ENCODE measurements around the gene OR52H1.

OR52H1 gene

DNA sequence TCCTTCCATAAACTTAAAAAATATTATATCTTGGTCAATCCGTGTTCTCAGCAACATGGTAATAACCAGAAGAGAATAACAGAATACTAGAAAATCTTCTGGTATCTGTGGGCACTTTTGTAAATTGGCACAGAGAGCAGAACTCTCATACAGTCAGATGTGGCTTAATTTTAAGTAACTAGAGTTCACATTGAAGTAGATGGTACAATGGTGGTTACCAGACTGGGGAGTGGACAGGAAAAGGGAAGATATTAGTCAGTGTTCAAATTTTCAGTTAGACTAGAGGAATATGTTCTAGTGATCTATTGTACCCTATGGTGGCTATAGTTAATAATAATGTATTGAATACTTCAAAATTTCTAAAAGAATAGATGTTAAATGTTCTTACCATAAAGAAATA lies 6.9 kb downstream of the OR52H1 start:
- no peak for TF ChIP-seq TAF1 (IDR thresholded peaks at IDR 0.05; ENCODE audit: low read depth, low read length)
- TF ChIP-seq POLR2A (IDR thresholded peaks at IDR 0.05; ENCODE audit: low read depth, low read length) = no peak
- TF ChIP-seq SPI1 (IDR thresholded peaks at IDR 0.05; ENCODE audit: low read depth, low read length) = no peak
- no peak for TF ChIP-seq POU2F2 (IDR thresholded peaks at IDR 0.05; ENCODE audit: low read depth, low read length)
- TF ChIP-seq PAX5 (IDR thresholded peaks at IDR 0.05; ENCODE audit: insufficient read depth, low read length, severe bottlenecking) = no peak
- TF ChIP-seq POLR2AphosphoS5 (IDR thresholded peaks at IDR 0.05; ENCODE audit: low read depth, low read length) = no peak
- DNase-seq (ENCODE audit: insufficient read length, low spot score) (no peak), FAIRE-seq (no peak)

DNA sequence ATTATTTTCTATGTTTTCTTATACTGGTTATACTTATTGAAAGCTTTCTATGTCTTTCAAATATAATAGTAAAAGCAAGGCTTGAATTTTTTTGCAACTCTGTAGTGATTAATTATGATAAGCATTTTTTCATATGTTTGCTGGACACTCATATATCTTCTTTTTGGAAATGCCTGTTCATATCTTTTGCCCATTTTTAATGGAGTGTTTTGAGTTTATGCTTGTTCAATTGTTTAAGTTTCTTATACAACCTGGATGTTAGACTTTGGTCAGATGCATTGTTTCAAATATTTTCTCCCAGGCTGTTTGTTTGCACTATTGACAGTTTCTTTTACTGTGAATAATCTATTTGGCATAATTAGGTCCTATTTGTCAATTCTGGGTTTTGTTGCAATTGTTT lies 11.9 kb downstream of the OR52H1 start:
- FAIRE-seq = no peak
- DNase-seq (ENCODE audit: insufficient read length, low spot score) = no peak
- no peak for TF ChIP-seq TAF1 (IDR thresholded peaks at IDR 0.05; ENCODE audit: low read depth, low read length)
- TF ChIP-seq POLR2A (IDR thresholded peaks at IDR 0.05; ENCODE audit: low read depth, low read length) = no peak
- no peak for TF ChIP-seq SPI1 (IDR thresholded peaks at IDR 0.05; ENCODE audit: low read depth, low read length)
- TF ChIP-seq POU2F2 (IDR thresholded peaks at IDR 0.05; ENCODE audit: low read depth, low read length) = no peak
- TF ChIP-seq PAX5 (IDR thresholded peaks at IDR 0.05; ENCODE audit: insufficient read depth, low read length, severe bottlenecking) = no peak
- no peak for TF ChIP-seq POLR2AphosphoS5 (IDR thresholded peaks at IDR 0.05; ENCODE audit: low read depth, low read length)

DNA sequence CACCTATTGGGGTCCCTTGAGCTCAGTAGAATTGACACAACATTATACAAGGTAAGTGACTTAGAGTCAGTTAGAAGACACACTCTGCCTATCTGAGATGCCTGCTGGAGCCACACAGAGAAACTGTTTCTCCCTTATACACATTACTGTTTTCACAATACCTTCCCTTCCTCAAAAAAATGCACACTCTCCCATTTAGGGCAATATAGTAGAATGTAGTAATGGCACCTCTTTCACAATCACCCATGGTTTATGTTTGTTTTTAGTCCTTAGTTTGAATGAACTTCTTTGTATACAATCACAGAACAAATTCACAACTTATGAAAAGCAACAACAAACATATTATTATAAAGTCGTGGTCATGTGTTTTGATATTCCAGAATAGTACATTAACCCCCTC lies 14.3 kb downstream of the OR52H1 start:
- FAIRE-seq (no peak), DNase-seq (ENCODE audit: insufficient read length, low spot score) (no peak)
- no peak for TF ChIP-seq SPI1 (IDR thresholded peaks at IDR 0.05; ENCODE audit: low read depth, low read length)
- TF ChIP-seq PAX5 (IDR thresholded peaks at IDR 0.05; ENCODE audit: insufficient read depth, low read length, severe bottlenecking) = no peak
- TF ChIP-seq POU2F2 (IDR thresholded peaks at IDR 0.05; ENCODE audit: low read depth, low read length) = no peak
- TF ChIP-seq TAF1 (IDR thresholded peaks at IDR 0.05; ENCODE audit: low read depth, low read length) = no peak
- no peak for TF ChIP-seq POLR2A (IDR thresholded peaks at IDR 0.05; ENCODE audit: low read depth, low read length)
- no peak for TF ChIP-seq POLR2AphosphoS5 (IDR thresholded peaks at IDR 0.05; ENCODE audit: low read depth, low read length)

DNA sequence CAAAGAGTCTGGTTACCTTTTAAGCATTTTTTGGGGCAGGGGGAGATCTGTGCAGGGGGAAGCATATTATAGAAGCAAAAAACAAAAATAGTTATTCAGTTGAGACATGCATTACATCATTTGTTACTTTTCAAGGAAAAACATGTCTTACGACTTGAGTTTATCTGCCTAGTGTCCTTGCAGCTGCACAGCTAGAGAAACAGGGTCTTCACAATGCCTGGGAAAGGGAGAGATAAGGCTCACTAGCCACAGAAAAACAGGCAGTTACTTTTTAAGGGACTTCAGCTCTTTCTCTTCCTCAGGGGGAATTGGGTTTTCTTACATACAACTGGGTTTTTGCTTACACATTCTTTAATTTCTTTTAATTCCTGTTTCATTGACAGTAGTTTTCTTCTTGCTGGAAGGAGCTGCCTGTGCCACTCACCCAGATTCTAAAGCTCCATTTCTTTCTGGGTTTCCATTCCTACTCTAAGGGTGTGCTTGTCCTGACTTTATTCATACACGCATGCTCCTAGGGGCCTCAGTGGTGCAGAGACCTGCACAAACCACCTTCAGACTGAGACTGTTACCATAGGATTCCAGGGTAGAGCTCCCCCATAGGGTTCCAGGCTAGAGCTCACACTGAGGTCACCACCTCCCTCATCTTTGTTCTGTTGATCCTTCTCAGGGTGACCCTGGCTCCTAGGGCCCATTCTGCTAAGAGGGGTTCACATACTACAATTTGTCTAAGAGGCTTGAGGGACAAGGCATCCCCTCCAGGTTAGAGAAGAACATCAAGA lies 17.1 kb downstream of the OR52H1 start:
- no peak for DNase-seq (ENCODE audit: insufficient read length, low spot score)
- FAIRE-seq = no peak
- TF ChIP-seq POU2F2 (IDR thresholded peaks at IDR 0.05; ENCODE audit: low read depth, low read length) (no peak), TAF1 (IDR thresholded peaks at IDR 0.05; ENCODE audit: low read depth, low read length) (no peak), PAX5 (IDR thresholded peaks at IDR 0.05; ENCODE audit: insufficient read depth, low read length, severe bottlenecking) (no peak)

DNA sequence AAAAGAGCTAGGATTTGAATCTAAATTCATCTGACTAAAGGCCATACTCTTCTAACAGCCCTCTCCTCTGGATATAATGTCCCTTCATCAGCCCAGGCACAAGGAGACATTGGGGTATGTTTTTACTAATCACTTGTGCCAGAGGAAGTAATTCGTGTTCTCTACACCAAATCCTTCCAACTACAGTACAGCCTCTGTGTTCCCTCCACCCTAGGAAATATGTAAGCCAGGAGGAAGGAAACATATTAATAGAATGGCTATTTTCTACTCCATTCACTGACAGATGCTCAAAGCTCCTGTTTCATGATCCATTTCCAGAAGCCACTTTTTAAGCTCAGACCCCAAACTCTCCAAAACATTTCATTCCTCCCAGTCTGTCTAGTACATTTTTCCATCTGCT lies 19.8 kb downstream of the OR52H1 start:
- DNase-seq (ENCODE audit: insufficient read length, low spot score) (no peak), FAIRE-seq (no peak)
- TF ChIP-seq TAF1 (IDR thresholded peaks at IDR 0.05; ENCODE audit: low read depth, low read length) = no peak

DNA sequence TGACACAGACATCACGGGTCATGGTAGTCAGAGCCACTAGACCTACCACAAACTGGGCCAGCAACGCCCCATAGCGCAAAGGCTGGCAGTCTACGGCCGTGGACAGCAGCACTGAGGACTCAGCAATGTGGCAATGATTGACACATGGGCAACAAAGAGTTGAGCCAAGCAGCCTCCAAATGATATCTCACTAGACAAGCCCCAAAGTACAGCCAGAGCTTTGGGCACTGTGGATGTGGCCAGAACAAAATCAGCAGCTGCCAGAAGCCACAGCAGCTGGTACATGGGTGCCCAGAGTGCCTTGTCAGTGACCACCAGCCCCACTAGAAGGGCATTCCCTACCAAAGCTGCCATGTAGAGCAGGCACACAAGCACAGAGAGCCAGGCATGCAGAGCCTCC lies 20.6 kb downstream of the OR52H1 start:
- DNase-seq (ENCODE audit: insufficient read length, low spot score) = no peak
- no peak for FAIRE-seq
- no peak for TF ChIP-seq POLR2AphosphoS5 (IDR thresholded peaks at IDR 0.05; ENCODE audit: low read depth, low read length)
- no peak for TF ChIP-seq PAX5 (IDR thresholded peaks at IDR 0.05; ENCODE audit: insufficient read depth, low read length, severe bottlenecking)
- TF ChIP-seq SPI1 (IDR thresholded peaks at IDR 0.05; ENCODE audit: low read depth, low read length) = no peak
- TF ChIP-seq POLR2A (IDR thresholded peaks at IDR 0.05; ENCODE audit: low read depth, low read length) = no peak
- TF ChIP-seq POU2F2 (IDR thresholded peaks at IDR 0.05; ENCODE audit: low read depth, low read length) = no peak
- no peak for TF ChIP-seq TAF1 (IDR thresholded peaks at IDR 0.05; ENCODE audit: low read depth, low read length)

DNA sequence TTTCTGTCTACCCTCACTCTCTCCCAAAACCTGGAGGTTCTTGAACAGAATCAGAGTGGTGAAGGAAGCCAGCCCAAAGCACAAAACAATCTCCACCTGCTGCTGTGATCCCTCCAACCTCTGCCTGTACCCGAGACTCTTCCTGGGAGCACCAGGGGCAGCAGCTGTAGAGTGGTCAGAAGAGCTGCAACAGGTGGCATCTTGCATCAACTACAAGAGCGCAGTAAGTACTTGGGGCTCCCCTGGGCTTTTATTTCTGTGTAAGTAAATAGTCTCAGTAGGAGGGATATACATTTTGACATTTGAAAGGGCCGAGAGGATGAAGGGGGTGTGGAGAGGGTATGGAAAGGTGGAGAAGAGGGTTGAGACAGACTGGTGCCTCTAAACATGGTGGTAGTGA lies 23.6 kb downstream of the OR52H1 start:
- FAIRE-seq = no peak
- DNase-seq (ENCODE audit: insufficient read length, low spot score) = no peak
- TF ChIP-seq POU2F2 (IDR thresholded peaks at IDR 0.05; ENCODE audit: low read depth, low read length) (no peak), SPI1 (IDR thresholded peaks at IDR 0.05; ENCODE audit: low read depth, low read length) (no peak), TAF1 (IDR thresholded peaks at IDR 0.05; ENCODE audit: low read depth, low read length) (no peak), PAX5 (IDR thresholded peaks at IDR 0.05; ENCODE audit: insufficient read depth, low read length, severe bottlenecking) (no peak), POLR2A (IDR thresholded peaks at IDR 0.05; ENCODE audit: low read depth, low read length) (no peak), POLR2AphosphoS5 (IDR thresholded peaks at IDR 0.05; ENCODE audit: low read depth, low read length) (no peak)

DNA sequence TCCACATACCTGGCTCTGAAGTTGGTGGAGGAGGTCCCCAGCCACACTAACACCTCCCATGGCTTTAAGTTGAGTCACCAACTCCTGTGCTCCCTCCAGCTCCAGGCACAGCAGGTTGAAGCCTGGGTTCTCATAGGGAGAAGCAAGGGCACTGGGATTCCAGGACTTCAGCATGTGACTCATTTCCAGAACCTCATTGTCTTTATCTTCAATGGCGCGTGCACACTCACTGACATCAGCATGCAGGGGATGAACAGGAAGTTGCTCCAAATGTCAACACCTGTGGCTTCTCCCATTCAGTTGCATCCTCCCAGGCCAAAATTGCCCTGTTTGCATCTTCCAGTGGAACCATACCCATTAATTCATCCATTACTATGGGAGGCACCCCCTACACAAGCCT lies 26.0 kb downstream of the OR52H1 start:
- TF ChIP-seq TAF1 (IDR thresholded peaks at IDR 0.05; ENCODE audit: low read depth, low read length) = no peak
- TF ChIP-seq POU2F2 (IDR thresholded peaks at IDR 0.05; ENCODE audit: low read depth, low read length) = no peak
- no peak for TF ChIP-seq SPI1 (IDR thresholded peaks at IDR 0.05; ENCODE audit: low read depth, low read length)
- no peak for TF ChIP-seq POLR2A (IDR thresholded peaks at IDR 0.05; ENCODE audit: low read depth, low read length)
- no peak for TF ChIP-seq PAX5 (IDR thresholded peaks at IDR 0.05; ENCODE audit: insufficient read depth, low read length, severe bottlenecking)
- no peak for TF ChIP-seq POLR2AphosphoS5 (IDR thresholded peaks at IDR 0.05; ENCODE audit: low read depth, low read length)
- DNase-seq (ENCODE audit: insufficient read length, low spot score) = no peak

DNA sequence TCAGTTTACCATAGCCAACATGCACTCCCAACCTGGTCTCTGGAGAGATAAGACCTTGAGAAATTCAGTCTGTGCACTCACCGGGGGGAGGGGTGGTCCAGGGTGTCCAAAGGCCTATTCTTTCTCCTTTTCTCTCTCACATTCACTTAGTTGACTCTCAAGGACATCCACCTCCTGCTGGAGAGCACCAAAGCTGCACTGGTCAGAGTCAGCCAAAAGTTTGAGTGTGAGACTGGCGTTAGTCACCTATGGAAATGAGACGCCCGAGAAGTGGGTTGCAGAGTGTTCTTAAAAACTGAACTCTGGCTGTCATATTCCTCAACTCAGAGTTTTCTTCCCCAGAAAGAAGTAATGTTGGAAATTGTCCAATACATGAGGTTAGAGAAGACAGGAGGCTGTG lies 26.8 kb downstream of the OR52H1 start:
- FAIRE-seq (no peak), DNase-seq (ENCODE audit: insufficient read length, low spot score) (no peak)
- no peak for TF ChIP-seq POLR2A (IDR thresholded peaks at IDR 0.05; ENCODE audit: low read depth, low read length)
- no peak for TF ChIP-seq SPI1 (IDR thresholded peaks at IDR 0.05; ENCODE audit: low read depth, low read length)
- no peak for TF ChIP-seq PAX5 (IDR thresholded peaks at IDR 0.05; ENCODE audit: insufficient read depth, low read length, severe bottlenecking)
- TF ChIP-seq POU2F2 (IDR thresholded peaks at IDR 0.05; ENCODE audit: low read depth, low read length) = no peak
- no peak for TF ChIP-seq POLR2AphosphoS5 (IDR thresholded peaks at IDR 0.05; ENCODE audit: low read depth, low read length)
- no peak for TF ChIP-seq TAF1 (IDR thresholded peaks at IDR 0.05; ENCODE audit: low read depth, low read length)

More for the DNA sequence above, 26.0 kb downstream of the OR52H1 start:
- FAIRE-seq = no peak

DNA sequence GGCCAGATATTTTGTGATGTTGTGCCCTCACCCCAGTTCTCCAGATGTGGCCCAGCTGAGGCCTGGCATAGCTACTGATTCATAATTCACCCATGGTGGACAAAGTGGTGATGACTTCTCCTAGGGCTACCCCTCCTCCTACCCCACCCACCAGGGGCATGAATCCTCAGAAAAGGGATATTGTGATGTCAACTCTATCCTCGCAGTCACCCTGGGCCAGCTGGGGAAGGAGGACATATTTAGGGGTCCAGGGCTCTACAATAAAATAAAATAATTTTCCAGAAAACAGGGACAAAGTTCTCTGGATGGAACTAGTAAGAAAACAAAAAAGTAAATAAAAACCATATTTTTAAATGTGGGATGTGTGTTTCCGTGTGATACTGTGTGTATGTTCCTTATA lies 31.7 kb downstream of the OR52H1 start, which contains the start of gene UBQLNL:
Gene UBQLNL (minus strand): TSS at position 101 of the 400 bp plus-strand sequence. CDS start 258 bp downstream, outside the sequence.
- FAIRE-seq = no peak
- TF ChIP-seq POLR2A (IDR thresholded peaks at IDR 0.05; ENCODE audit: low read depth, low read length) = no peak
- no peak for TF ChIP-seq TAF1 (IDR thresholded peaks at IDR 0.05; ENCODE audit: low read depth, low read length)
- no peak for TF ChIP-seq PAX5 (IDR thresholded peaks at IDR 0.05; ENCODE audit: insufficient read depth, low read length, severe bottlenecking)
- TF ChIP-seq POU2F2 (IDR thresholded peaks at IDR 0.05; ENCODE audit: low read depth, low read length) = no peak
- no peak for TF ChIP-seq POLR2AphosphoS5 (IDR thresholded peaks at IDR 0.05; ENCODE audit: low read depth, low read length)
- DNase-seq (ENCODE audit: insufficient read length, low spot score) = no peak
